CD14-positive monocyte (primary cell): Measurements from ENCODE around the gene FRMD4A. TPM values are rescaled to one million over a fixed set of nuclear protein-coding genes. Genes with fewer than 3 reads are reported as not detected.

Experiments
- DNase-seq, 3 donors: peaks; one replicate each; pipeline ENCODE4 v3.0.0-alpha.2; 2011 to 2022
- H2AFZ ChIP-seq: 2 replicates; pipeline ENCODE4 v1.6.0; 2012; ENCODE audit warnings: mild to moderate bottlenecking, low read depth, low read length, inconsistent platforms; ENCODE audit not compliant: insufficient read depth, poor library complexity, severe bottlenecking
- H3K27ac ChIP-seq, 2 donors: 1 replicate in 1 of 2; 2 replicates in 1 of 2; pipeline ENCODE4 v1.5.1; 2012 to 2013; ENCODE audit warnings: low read length in 2 of 2, control low read depth in 1 of 2, inconsistent platforms in 1 of 2, low read depth in 1 of 2, mild to moderate bottlenecking in 1 of 2
- H3K27me3 ChIP-seq, 2 donors: one replicate each; pipeline versions ENCODE4 v1.6.0 to v1.6.1; 2011 to 2013; ENCODE audit warnings: low read length in 2 of 2; ENCODE audit not compliant: control insufficient read depth in 2 of 2, insufficient read depth in 2 of 2
- H3K36me3 ChIP-seq, 2 donors: replicated peaks in 1 of 2; 1 replicate in 1 of 2; 2 replicates in 1 of 2; pipeline versions ENCODE4 v1.5.1 to v1.6.1; 2012 to 2013; ENCODE audit warnings: low read length in 2 of 2, control low read depth in 1 of 2, inconsistent platforms in 1 of 2, mild to moderate bottlenecking in 1 of 2; ENCODE audit not compliant: insufficient read depth in 2 of 2, control insufficient read depth in 1 of 2
- H3K4me1 ChIP-seq, 2 donors: 1 replicate in 1 of 2; 2 replicates in 1 of 2; pipeline versions ENCODE4 v1.5.1 to v1.6.1; 2012 to 2013; ENCODE audit warnings: low read length in 2 of 2, control low read depth in 1 of 2, inconsistent platforms in 1 of 2, mild to moderate bottlenecking in 1 of 2, moderate library complexity in 1 of 2; ENCODE audit not compliant: insufficient read depth in 2 of 2, control insufficient read depth in 1 of 2
- H3K4me2 ChIP-seq: replicated peaks from 2 replicates; pipeline ENCODE3; 2012; ENCODE audit warnings: low read length, moderate library complexity, mild to moderate bottlenecking; ENCODE audit not compliant: poor library complexity, severe bottlenecking; ENCODE audit errors: extremely low read depth
- H3K4me3 ChIP-seq, 3 experiments: fragments of 200-600 bp in 1 of 3; sonication (generic) in 1 of 3; replicated peaks in 1 of 3; 1 replicate in 2 of 3; 2 replicates in 1 of 3; pipeline ENCODE4 v1.5.1; 2011 to 2013; ENCODE audit warnings: low read length in 3 of 3, mild to moderate bottlenecking in 3 of 3, control low read depth in 2 of 3, low read depth in 2 of 3, inconsistent platforms in 1 of 3, moderate library complexity in 1 of 3
- H3K79me2 ChIP-seq: 2 replicates; pipeline ENCODE4 v1.6.0; 2012; ENCODE audit warnings: mild to moderate bottlenecking, control low read depth, inconsistent platforms, low read length, moderate library complexity; ENCODE audit not compliant: insufficient read depth
- H3K9ac ChIP-seq: 2 replicates; pipeline ENCODE4 v1.6.0; 2017; ENCODE audit warnings: low read length, mild to moderate bottlenecking; ENCODE audit not compliant: insufficient read depth, poor library complexity, severe bottlenecking
- H3K9me3 ChIP-seq, 2 donors: replicated peaks in 1 of 2; 1 replicate in 1 of 2; 2 replicates in 1 of 2; pipeline versions ENCODE4 v1.5.1 to v1.6.1; 2012 to 2013; ENCODE audit warnings: low read length in 2 of 2, control low read depth in 1 of 2; ENCODE audit not compliant: control insufficient read depth in 1 of 2, insufficient read depth in 1 of 2
- H4K20me1 ChIP-seq: 2 replicates; pipeline ENCODE4 v1.6.0; 2012; ENCODE audit warnings: mild to moderate bottlenecking, low read length, control low read depth, moderate library complexity; ENCODE audit not compliant: insufficient read depth
- H3K27ac Mint-ChIP-seq, 7 donors: one replicate each; pipeline ENCODE4 v1.8.0; 2020; ENCODE audit warnings: mild to moderate bottlenecking in 7 of 7, mixed read lengths in 7 of 7, moderate library complexity in 6 of 7, inconsistent platforms in 2 of 7
- H3K27me3 Mint-ChIP-seq, 3 donors: one replicate each; pipeline ENCODE4 v1.8.0; 2021 to 2022; ENCODE audit warnings: low read depth in 3 of 3, mild to moderate bottlenecking in 3 of 3, mixed read lengths in 3 of 3, moderate library complexity in 3 of 3, inconsistent platforms in 1 of 3
- H3K36me3 Mint-ChIP-seq, 2 donors: one replicate each; pipeline ENCODE4 v1.8.0; 2020; ENCODE audit warnings: mixed read lengths in 2 of 2, inconsistent platforms in 1 of 2, mild to moderate bottlenecking in 1 of 2
- H3K4me1 Mint-ChIP-seq: one replicate; pipeline ENCODE4 v1.8.0; 2020; ENCODE audit warnings: mild to moderate bottlenecking, mixed read lengths
- H3K4me3 Mint-ChIP-seq, 2 donors: one replicate each; pipeline ENCODE4 v1.8.0; 2020; ENCODE audit warnings: mild to moderate bottlenecking in 2 of 2, mixed read lengths in 2 of 2, moderate library complexity in 1 of 2
- H3K9me3 Mint-ChIP-seq, 7 donors: one replicate each; pipeline ENCODE4 v1.8.0; 2020 to 2022; ENCODE audit warnings: mixed read lengths in 7 of 7, mild to moderate bottlenecking in 6 of 7, moderate library complexity in 6 of 7, inconsistent platforms in 2 of 7
- CTCF ChIP-seq: fragments of 200-600 bp; IDR thresholded peaks from one replicate; pipeline ENCODE4 v1.8.0; 2022; ENCODE audit warnings: antibody characterized with exemption, mild to moderate bottlenecking
- WGBS: methylation state at CpG from one replicate; pipeline ENCODE4 v1.1.5; 2013; ENCODE audit warnings: missing lambda C conversion rate; ENCODE audit not compliant: insufficient coverage; 5-methylcytosine and 5-hydroxymethylcytosine counted together
- intact Hi-C, 2 donors: fragments of 100-400 bp; cut with micrococcal nuclease; formaldehyde crosslinking; loops; one replicate each; pipeline versions ENCODE4 v1.15.0 to v1.15.1; 2023
- polyA plus RNA-seq, 3 donors: library from polyadenylated mRNA; depleted of rRNA in 1 of 3; unstranded in 2 of 3; stranded (reverse) in 1 of 3; fragments of 300-500 nt in 2 of 3; fragments of >200 nt in 1 of 3; fragmentation: Illumina TruSeq in 2 of 3; gene quantifications; 1 replicate in 2 of 3; 2 replicates in 1 of 3; pipeline ENCODE4 v1.2.3, GENCODE V29; 2012 to 2021

Gene FRMD4A
- polyA plus RNA-seq, 3 donors = 0.12 TPM; not detected in 2

- WGBS = 89% methylated on average over 6 of the region's 9 CpGs
- Mint-ChIP-seq H3K4me3 (no peak overlapping the region), H3K36me3 (no peaks in the 10 kb centered on the region), H3K9me3 (no peaks in the 10 kb centered on the region), H3K4me1 (no peaks in the 10 kb centered on the region), H3K27me3 (peaks cover 14 to 36% (median 21%) of the 10 kb centered on the region in 3 donors), H3K27ac (no peak overlapping the region)
- Histone ChIP-seq H3K4me2 (no peak overlapping the region), H3K79me2 (no peaks in the 10 kb centered on the region), H4K20me1 (no peaks in the 10 kb centered on the region), H3K4me1 (no peaks in the 10 kb centered on the region), H3K9me3 (no peaks in the 10 kb centered on the region), H2AFZ (no peak overlapping the region), H3K27me3 (peaks cover 4 to 9% of the 10 kb centered on the region in 2 donors), H3K9ac (no peak overlapping the region), H3K4me3 (no peak overlapping the region), H3K27ac (no peak overlapping the region), H3K36me3 (no peaks in the 10 kb centered on the region)
- intact Hi-C loops = no loop called here
- no peak for DNase-seq
- TF ChIP-seq CTCF = no peak
Observed at GRCh38 chr10:14198078-14198477, 132.6 kb downstream of the FRMD4A start.

GRCh38 chr10:14196113-14196512 is 134.6 kb downstream of the FRMD4A start:
- intact Hi-C loops = no loop called here
- Mint-ChIP-seq H3K4me3 (no peak overlapping the region), H3K9me3 (no peaks in the 10 kb centered on the region), H3K27ac (peak overlapping the region in 1 of 7 donors; percentile 33), H3K27me3 (peaks cover 8 to 31% (median 17%) of the 10 kb centered on the region in 3 donors), H3K4me1 (no peaks in the 10 kb centered on the region), H3K36me3 (no peaks in the 10 kb centered on the region)
- no peaks in the 10 kb centered on the region for H3K36me3 ChIP-seq
- H3K4me3 ChIP-seq = no peak overlapping the region
- H3K27me3 ChIP-seq = peaks cover 4 to 14% of the 10 kb centered on the region in 2 donors
- no peaks in the 10 kb centered on the region for H4K20me1 ChIP-seq
- no peak overlapping the region for H3K9ac ChIP-seq
- DNase-seq = no peak
- no peak overlapping the region for H3K27ac ChIP-seq
- no peak overlapping the region for H2AFZ ChIP-seq
- no peaks in the 10 kb centered on the region for H3K79me2 ChIP-seq
- no peaks in the 10 kb centered on the region for H3K9me3 ChIP-seq
- H3K4me1 ChIP-seq = no peaks in the 10 kb centered on the region
- no peak for TF ChIP-seq CTCF
- no peak overlapping the region for H3K4me2 ChIP-seq
